Activated CD8-positive, alpha-beta memory T cell treated with anti-CD3 and anti-CD28 coated beads, Interleukin-2, amount 50 U/mL, for 48 hours (primary cell): ENCODE data around the gene PI4KB.

ENCODE experiments used
- DNase-seq: peaks from one replicate; pipeline ENCODE4 v3.0.0-alpha.2; 2020

The PI4KB gene

DNA sequence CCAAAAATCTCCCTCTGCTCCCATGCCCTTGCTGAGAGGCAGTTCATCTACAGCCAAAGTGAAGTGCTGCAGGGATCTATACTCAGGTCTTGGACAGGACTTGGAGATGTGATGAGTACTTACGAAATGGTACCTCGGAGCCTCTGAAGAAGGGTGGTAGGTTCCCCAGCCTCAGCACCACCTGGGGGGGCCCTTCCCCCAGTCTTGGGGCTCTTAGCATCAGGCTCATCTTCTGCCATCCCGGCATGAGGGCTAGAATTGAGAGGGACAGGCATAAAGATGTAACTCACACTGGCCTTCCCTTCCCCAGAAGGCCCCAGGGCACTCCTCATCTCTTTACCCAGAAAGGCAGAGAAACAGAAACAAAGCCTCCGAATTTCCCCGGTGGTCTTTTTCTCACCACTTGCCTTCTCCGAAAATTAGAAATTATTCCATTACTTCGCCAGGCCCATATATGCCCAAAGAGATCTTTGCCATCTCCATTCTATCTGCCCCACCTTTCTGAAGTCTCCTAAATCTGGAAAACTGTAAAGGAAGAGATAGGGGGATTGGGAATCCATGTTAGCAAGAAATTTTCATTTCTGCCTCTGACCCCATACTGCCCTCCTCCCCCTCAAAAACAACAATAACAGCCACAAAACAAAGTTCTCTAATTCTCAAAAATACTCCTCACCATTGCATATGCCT lies 19.0 kb upstream of the PI4KB start:
- DNase-seq = no peak

DNA sequence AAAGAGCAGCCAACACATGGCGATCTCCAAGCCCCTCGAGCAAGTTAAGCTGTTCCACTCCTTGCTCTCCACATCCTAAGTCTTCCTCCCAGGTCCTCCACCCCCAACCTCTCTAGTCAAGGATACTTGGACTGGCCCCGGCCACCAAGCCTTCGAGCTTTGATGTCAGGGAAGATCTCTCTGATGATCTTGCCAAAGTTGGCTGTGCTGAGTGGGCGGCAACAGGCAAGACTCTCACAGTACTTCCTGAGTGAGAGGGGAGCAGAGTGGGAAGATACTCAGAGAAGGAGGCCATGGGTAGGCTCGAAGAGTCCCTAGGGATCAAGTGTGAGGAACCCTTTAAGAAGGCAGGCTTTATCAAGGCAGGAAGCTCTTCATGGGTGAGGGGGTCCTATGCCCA lies 17.1 kb upstream of the PI4KB start:
- no peak for DNase-seq

DNA sequence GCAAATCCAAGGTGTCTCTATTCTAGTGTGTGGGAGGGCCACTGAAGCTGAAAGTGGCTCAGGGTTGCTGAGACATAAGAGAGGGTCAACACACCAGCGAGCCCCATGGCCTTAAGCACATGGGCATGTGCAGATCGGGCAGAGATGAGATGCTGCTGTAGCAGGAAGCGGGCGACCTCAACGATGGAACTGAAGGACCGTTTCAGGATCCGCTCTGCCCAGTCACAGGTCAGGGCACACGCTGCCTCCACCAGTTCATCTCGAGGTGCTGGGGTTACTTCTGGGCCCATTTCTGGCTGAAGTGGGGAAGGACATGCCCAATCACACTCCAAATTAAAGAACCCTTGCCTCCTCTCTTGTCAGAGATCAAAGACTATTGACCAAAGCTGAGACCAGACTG lies 16.4 kb upstream of the PI4KB start:
- no peak for DNase-seq

DNA sequence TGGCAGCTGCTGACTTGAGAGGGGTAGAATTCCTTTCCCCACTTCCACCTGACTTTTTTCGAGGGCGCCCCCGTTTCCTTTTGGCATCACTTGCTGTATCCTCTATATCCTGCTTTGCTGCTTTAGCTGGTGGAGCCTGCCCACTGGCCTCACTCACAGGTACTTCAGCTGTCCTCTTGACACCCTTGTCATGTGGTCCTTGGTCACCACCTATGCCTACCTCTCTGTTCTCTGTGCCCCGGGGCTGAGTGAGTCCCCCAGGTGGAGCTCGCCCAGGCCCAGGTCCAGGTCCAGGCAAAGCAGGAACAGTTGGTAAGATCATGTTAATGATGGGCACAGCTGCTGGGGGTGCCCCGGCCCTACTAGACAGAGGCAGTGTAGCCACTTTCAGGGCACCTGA lies 15.4 kb upstream of the PI4KB start:
- DNase-seq = no peak

DNA sequence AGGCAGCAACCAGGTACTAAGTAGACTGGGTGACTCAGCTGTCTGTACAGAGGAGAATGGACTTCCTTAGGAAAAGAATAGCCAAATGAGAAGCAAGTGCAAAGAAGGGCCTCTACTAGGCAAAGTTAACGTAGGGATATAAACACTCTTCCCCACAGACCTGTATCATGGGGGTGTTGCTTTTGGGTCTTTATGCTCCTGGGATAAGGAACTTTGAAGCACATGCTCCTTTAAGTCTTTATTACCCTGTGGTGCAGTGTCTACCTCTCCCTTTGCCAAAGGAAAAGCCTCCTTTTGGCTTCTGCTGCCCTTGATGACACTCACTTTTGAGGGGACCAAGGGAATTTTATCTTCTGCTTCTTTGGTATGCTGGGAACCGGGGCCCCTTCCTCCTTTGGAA lies 14.8 kb upstream of the PI4KB start:
- no peak for DNase-seq

DNA sequence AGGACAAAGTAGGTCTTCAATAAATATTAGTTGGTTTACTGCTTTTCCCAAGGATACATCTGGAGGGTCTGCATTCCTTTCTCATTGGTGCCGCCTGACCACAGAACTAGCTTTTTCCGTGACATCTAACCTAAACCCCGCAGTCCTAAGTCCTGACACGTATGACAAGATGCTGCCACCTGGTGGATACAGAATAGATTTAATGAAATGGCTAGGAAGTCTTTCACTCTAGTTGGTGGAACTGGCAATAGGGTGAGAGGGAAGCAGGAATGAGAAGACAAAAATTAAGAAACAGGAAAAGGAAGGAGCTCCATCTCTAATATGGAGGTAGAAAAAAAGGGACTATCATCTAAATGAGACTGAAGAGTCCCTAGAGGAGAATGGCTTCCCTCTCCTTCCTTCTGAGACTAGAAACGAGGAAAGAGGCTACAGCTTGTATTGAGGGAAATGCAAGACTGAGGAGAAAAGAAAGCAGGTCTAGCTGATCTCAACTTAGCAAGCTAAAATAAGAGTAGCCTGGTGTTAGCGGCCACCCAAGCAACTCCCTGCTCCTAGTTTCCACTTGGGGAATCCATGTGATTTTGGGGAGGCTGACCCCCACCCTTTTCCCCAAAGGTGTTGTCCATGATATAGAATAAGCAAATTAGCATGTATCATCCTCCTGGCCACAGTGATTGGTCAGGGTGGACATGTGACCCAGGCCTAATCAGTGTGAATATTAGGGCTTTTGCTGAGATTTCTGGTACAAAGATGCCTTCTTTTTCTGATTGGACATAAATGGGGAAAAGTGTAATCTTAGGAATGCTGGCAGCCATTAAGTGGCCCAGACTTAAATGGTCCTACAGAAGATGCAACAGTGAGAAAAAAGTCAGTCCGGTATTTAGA lies 13.9 kb upstream of the PI4KB start:
- no peak for DNase-seq

DNA sequence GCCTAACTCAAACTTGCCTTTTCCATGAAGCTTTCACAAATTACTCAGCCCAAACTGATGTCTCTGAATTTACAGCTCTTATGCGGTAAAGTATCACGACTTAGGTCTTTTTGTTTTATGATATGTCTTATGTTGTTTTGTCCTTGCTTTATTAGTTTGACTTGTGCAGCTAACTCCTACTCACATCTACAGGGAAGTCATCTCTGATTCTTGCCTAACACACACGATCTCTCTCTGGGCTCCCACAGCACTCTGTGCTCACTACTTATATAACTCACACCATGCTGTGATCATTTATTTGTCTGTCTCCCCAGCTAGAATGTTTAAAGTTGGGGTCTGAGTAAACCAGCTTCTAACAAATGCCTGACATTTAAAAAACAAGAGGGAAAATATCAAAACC lies 9.3 kb upstream of the PI4KB start:
- DNase-seq = no peak

DNA sequence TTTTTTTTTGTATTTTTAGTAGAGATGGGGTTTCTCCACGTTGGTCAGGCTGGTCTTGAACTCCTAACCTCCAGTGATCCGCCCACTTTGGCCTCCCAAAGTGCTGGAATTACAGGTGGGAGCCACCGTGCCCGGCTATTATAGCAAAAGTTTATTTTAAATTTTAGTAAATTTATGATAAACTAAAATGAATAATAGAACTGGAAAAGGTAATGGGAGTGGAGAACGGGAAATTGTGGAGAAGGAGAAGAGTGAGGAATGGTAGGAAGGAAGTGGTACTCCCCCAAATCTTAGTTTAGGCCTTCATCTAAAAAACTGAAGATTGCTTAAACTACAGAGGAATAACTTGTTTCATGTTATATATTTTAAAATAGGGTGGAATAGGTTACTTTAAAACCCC lies 7.6 kb upstream of the PI4KB start:
- DNase-seq = no peak

DNA sequence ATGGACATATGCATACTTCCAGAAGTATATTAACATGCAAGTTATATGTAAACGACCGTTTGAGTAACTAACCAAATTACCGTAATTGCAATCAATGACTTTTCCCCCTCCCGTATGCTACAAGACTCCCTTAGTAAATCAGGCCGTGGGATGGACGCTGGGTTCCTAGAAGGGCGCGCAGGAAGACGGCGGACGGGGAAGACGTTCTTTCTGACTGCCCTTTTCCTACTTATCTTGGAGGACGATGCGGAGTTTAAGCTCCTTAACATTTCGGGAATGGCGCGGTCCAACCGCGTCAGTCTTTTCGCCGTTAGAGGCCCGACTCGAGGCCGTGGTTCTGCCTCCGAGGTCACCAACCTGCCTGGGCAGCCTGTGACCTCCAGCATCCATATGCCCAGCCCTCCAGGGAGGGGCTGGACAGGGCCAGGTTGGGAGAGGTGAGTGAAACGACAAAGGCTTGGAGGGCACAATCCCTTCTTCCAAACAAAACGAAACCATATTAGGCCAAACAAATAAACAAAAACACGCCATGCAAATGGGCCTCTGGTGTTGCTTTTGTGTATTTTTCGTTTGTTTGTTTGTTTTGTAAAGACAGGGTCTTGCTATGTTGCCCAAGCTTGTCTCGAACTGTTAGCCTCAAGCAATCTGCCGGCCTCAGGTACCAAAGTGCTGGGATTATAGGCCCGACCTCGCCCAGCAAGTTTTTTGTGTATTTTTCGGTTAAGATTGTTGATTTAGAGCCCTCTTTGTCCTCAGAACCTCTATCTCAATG lies 873 bp upstream of the PI4KB start:
- DNase-seq = peak; percentile 62

DNA sequence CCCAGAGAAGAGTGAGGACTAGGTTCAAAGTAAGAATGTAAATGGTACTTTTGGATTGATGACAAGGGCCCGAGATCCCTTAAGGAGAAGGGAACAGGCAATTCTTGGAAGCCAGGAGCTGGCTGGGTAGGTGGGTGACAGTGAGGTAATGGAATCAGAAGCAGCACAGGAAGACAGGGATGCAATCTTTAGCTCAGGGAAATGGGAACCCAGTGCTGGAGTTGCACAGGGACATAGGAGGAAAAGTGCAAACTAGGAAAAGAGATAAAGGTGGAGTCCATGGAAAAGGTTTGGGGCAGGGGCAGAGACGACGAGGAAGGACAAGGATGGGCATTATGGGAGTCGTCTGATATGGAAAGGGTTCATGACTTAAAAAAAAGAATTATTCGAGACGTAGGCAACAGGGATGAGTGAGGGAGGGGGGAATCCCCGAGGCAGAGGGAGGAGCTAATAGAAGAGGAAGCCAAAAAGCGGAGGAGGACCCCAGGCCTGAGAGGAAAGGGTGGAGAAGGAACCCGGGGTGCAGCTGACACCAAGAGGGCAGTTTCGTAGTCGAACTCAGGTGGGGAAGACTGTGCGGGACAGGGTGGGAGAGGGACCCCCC lies 495 bp downstream of the PI4KB start:
- no peak for DNase-seq

DNA sequence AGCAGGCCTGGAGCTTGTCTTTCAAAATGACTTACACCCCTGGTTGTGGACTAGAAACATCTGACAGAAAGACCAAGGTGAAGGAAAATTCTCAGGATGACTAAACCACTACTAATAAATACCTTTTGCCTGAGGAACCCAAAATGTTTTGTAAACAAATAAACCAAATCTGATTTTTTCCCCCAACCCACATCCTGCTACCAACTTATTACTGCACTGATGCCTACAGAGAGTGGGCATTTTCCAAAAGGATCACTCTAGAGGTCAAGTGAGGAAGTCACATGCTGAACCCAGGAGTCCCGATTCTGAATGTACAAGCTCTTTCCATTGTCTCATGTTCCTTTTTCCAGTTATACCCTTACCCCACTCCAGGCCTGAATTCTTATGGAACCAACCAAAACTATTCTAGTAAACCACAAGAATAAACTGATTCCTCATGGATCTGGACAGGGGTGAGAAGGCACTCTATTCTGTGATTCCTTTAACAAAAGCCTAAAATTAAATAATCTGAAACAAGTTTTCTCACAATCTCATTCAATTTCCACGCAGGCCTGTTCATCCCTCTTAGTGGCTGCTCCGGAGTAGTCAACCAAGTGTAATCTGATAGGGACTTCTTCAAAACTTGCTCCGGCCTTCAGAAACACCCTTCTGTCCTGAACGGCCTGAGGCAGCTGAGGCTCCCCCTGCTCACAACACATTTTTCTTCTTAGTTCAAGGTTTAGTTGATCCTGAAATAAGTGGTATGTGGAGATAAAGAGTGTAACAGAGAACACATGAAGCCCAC lies 1.4 kb downstream of the PI4KB start:
- no peak for DNase-seq

DNA sequence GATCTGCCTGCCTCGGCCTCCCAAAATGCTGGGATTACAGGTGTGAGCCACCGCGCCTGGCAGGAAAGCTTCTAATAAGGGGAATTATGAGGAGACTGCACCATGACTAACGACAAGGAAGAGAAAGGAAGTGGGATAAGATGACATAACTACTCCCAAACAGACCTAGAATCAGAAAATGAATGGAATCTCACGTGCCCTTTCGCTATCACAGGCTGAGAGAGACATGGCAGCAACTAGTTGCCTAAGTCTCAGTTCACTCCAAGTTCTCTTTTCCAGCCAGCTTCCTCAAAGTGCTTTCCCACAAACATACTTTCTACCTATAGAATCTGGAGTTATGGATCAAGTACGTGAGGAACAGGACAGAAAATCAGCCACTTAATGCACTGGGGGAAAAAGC lies 2.0 kb downstream of the PI4KB start:
- no peak for DNase-seq

DNA sequence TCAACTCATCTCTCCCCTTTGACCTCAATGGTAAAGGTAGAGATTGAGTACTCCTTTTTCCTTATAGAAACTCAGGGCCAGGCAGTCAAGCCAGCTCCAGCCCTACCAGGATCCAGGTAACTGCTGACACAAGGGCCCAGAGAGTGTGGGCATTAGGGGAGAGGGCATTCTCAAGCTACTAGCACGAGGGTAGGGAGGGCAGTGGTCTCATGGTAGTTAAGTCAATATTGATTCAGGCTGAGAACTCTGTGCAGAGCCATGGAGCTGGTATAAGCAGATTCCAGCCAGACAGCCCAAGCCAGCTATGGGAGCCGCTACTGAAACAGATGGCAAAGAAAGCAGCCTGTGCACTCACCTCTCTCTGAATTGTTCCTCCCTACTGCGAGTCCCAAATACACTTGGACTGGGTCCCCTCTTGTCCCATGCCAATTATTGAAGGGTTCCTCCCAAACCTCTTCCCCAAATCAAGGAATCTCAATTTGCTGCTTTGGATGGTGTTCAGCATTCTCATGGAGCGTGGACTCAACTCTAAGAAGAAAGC lies 2.8 kb downstream of the PI4KB start:
- no peak for DNase-seq

DNA sequence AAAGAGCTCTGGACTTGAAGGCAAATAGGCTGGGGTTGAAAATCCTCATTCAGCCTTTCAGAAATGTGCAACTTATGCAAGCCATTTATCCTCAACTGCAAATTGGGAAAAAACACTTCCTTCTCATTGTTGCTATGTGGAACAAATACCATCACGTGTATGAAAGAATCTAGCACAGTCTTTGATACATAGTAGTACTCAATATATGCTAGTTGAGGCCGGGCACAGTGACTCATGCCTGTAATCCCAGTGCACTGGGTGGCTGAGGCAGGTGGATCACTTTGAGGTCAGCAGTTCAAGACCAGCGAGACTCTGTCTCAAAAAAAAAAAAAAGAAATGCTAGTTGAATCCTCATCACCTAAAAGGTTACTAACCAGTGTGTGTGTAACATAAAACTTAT lies 8.2 kb downstream of the PI4KB start:
- DNase-seq = no peak

DNA sequence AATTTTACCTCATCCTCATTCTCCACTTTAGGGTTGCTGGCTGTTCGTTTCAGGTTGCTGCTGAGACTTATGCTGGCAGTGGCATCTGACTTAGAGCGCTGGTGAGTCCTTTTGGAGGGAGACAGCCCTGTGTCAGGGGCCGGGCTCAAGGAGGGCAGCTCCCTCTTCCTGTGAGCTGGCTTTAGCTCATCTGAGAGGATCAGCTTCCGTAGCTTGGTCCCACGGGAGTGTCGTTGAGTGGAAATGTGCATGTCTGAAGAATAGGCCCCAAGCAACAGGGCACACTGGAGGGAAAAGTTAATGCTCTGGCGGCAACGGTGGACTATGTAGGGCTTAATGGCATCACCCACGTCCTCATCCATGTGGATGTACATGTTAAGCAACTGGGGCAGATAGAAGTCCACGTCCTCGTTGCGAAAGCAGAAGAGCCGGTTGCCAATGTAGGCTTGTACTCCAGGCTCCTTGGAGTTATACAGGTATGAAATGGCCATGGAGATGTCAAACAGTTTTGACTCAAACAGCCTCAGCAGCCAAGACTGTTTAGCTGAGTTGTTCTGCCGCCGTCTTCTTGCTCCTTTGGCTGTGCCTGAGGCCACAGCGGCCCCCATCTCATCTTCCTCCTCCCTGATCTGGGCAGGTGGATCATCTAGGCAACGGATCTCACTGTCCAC lies 11.5 kb downstream of the PI4KB start:
- no peak for DNase-seq

DNA sequence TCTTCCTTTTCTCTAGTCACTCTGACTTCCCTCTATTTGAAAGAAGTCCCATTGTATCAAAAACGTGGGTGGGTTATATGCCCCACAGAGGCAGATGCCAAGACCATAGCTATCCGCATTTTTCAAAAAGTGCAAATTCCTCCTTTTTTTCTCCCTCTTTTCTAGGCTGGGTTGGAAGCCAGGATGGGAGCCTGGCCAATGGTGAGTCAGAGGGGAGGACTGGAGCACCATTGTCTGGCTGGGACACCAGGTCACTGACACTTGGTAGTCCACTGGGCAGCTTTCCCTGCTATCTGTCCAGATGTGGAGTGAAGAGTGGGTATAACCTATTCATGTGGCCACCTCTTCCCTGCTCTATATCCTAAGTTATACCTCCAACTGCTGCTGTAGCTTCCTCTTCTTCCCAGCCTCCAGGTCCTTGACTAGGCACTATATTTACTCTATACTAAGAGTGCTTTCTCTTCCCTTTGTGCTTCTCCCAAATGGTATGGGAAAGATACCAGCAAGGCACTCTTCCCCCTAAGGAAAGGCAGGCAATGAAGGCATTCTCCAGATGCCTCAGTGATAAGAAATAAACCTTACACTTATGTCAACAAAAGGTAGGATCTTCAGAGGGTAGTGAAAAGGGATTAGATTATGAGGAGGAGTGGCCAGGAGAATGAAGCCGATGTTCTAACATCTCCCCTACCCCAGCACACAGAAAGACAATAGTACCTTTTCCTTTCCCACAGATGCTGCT lies 12.9 kb downstream of the PI4KB start:
- no peak for DNase-seq

DNA sequence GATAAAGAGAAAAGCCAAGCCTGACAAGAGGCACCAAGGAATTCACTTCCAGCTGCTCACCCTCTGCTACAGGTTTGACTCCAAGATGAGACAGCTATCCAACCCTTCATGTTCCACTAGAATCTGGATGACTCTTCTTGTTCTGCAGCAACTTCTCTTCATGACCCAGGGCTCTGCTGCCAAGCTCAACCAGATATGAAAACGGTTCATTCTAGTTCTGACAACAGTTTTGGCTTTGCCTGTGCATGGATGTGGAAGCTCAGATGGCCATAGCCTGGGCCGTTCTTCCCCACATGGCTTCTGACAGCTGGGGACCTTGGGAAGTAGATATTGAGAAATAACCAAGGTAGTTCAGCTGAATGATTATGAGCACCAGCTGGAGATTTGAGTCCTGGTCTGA lies 13.7 kb downstream of the PI4KB start:
- no peak for DNase-seq

DNA sequence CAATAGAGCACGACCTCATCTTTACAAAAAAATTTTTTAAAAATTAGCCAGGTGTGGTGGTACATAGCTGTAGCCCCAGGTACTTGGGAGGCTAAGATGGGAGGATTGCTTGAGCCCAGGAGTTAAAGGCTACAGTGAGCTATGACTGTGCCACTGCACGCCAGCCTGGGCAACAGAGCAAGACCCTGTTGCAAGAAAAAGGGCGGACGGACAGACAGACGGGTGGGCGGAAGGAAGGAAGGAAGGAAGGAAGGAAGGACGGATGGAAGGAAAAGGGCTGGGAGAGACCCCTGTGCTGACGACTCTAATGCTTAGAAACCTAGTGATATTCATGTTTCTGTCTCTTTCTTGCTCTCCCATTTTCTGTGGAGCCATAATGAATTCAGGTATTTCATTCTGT lies 14.4 kb downstream of the PI4KB start:
- DNase-seq = no peak

DNA sequence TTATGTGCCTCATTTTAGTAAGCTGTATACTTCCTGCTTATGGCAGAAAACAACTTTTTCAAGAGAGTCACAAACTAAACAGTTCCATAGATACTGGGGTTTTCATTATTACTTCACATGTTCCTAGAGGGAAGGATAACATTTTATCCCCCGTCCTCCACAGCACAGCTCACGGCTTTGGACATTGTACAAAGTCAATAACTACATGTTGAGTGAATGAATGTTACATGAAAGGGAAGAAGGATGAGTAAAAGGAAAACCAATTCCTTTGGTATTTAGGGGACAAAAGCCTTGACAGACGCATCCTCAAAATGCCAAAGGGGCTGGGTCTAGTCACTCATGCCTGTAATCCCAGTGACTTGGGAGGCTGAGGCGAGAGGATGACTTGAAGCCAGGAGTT lies 14.8 kb downstream of the PI4KB start:
- no peak for DNase-seq

DNA sequence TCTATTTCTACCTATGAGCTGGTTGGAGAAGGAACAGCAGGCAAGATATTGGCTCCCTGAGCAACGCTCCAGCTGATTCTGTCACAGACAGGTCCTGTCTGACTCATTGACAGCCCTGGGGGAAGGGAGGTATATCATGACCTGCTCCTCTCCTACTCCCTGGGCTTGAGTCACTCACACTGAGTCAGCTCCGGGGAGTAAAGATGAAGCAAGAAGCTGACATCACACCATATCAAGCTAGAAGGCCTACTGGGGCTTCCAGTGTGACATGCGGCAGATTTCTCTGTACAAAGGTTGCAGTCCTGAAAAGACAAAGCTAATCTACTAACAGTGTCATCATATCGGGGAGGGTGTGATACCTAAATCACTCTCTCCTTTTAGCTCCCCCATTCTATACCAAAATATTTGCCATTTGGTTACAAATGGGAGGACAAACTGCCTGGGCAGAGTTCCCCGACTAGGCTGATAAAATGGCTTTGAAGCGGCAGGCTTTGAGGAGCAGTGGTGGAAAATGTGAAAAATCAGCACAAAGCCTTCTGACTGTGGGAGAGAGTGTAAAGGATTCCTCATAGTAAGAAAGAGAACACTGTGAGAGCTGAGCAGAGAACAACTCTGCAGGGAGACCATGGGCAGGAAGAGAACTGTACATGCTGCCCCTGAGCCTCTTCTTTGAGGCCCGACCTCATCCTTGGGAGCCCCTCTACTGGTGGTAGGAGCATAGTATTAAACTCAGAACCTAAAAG lies 15.5 kb downstream of the PI4KB start:
- peak; percentile 81 for DNase-seq
